Activated CD4-positive, alpha-beta T cell treated with anti-CD3 and anti-CD28 coated beads for 48 hours (primary cell): ENCODE measurements around the gene NCS1.

Source experiments
- DNase-seq: peaks from one replicate; pipeline ENCODE4 v3.0.0-alpha.2; 2020

The NCS1 gene

DNA sequence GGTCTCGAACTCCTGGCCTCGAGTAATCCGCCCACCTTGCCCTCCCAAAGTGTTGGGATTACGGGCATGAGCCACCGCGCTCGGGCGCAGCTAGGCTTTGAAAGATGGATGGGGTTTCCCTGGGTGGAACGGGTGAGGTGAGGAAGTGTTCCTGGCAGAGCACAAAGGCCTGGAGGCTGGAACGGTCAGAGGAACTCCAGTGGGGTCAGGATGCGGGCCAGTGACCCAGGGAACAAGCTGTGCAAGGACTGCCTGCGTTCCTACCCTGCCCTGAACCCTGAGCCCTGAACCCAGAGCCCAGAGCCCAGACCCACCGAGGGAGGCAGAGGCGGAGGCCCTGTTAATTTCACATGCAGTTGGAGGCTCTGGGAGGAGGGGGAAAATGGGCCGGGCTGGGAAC, 23.4 kb downstream of the NCS1 start:
- no peak for DNase-seq

DNA sequence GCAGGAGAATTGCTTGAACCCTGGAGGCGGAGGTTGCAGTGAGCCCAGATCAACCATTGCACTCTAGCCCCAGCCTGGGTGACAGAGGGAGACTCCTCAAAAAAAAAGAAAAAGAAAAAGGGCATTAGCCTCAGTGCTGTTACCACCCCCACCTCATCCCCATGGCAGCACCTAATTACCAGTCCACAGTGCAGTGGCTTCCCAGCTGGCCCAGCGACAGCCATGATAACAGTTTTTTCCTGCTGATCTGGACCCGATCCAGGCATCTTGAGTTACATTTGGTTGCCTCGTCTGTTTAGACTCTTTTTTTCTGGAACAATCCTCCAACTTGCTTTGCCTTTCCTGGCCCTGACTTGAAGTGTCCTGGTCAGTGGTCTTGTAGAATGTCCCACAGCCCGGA, 24.4 kb downstream of the NCS1 start:
- DNase-seq, result no peak

DNA sequence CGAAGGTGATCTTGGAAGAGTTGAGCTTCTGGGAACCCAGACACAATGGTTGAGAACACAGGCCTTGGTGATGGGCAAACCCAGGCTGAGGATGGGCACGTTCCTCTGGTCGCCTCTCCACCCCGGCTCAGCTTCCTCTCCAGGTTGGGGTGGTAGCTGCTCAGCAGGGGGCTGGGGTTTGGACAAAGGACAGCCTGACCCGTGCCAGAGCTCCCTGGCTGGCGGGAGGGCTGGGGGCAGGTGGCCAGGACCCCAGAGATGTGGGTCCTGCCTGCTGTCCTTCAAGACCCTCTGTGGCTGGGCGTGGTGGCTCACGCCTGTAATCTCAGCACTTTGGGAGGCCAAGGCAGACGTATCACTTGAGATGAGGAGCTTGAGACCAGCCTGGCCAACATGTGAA, 25.2 kb downstream of the NCS1 start:
- DNase-seq, result no peak

DNA sequence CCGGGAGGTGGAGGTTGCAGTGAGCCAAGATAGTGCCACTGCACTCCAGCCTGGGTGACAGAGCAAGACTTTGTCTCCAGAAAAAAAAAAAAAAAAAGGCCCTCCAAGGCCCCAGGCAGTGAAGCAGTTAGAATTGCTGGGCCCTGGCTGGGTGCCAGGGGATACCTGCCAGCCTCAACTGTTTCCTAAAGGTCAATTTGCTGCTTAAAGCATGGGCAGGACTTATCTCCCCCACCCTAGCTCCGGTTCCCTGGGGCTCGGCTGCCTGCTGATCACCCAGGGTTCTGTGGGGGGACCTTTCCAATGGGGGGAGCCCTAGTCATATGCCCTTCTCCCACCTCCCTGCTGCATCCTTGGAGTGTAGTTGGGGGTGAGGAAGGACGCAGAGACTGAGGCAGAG, 25.7 kb downstream of the NCS1 start:
- DNase-seq, result no peak

DNA sequence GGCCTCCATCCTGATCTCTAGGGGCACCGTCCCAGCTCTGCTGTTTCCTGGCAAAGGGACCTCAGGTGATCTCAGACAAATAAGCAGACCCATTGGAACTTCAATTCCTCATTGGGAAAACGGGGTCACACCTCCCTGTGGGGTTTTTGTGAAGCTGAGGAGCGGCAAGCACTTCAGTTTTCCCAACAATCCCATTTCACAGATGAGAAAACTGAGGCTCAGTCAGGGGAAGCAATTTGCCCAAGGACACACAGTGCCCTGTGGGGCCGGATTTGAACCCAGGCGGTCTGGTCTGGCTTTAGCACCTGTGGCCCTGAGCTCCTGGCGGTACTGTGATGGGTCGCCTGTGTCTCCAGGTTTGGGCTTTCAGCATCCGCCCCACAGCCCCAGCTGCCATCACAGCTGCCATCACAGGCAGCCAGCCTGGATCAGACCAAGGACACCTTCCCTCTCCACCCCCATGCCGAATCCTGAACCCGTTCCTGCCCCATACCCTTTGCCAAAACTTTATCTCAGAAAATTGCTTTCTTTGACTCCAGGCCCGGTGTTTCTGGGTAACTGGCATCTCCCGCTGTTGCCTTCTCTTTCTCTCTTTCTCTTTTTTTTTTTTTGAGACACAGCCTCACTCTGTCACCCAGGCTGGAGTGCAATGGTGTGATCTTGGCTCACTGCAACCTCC, 26.4 kb downstream of the NCS1 start:
- no peak for DNase-seq

DNA sequence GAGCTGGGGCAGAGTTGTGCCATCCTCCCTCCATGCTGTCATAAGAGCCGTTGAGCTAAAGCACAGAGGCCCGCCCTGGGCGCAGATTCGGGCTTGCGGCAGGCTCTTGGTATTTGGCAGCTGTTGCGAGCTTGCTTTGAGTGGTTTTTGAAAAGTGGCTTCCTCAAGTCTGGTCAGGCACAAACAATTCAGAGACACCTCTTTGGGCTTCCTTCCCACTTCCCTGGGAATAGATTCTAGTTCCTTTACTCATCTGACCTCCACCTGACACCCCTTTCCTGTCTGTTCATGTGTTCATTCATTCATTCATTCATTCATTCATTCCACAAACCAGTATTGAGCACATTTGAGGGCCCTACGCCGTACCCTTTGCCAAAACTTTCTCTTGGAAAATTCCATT, 27.4 kb downstream of the NCS1 start:
- DNase-seq, result no peak

DNA sequence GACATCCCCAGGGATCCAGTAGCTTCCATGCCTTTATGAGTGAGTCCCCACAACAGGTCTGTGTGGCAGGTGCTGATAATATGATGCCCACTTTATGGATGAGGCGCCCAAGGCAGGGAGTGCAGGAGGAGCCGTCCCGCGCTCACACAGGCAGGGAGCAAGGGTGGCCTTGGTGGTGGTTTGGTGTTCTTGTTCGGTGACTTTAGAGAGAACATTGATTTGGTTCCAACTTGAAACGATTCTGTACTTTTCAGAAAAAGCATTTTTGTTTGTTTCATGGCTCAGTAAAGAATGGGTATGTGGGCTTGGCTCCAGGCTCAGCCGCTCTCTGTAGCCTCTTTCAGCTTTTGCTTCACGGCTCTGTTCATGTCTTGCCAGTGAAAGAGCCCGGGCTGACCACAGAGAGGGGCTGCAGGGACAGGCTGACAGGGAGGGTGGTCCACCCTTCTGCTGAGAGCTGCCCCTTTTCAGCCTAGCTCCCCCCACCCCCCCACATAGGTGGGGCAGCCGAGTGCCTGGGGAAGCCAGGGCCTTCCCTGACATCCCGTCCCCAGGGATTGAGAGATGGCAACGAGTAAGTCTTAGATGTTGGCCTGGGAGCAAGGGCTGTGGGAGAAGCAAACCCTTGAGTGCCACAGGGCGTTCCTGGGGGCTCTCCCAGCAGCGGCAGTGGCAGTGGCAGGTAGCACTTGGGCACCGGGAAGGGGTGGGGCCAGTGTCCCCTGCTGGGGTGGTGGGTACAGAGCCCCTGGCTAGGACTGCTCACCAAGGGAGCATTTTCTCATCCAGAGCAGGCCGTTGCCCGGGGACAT, 28.0 kb downstream of the NCS1 start:
- no peak for DNase-seq

DNA sequence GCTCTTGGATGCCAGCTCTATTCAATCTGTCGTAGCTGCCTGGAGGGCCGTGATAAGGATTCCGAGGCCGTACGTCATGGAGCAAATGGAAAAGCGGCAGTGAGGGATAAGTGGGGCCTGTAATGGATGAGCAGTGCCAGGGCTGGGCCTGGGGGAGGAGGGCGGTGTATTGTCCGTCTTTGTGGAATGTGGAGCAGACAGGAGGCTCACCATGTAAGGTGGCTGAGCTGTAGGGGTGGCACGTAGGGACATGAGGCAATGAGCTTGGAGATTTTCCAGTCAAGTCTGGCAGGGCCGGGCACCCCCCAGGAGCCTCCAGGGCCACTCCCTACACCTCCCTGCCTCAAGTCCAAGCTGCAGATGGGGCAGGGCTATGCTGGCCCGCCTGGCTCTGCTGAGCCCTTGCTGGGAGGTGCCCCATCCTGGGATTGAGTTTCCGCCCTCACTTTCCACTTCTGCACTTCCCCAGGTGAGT, 29.2 kb downstream of the NCS1 start:
- DNase-seq, result no peak

DNA sequence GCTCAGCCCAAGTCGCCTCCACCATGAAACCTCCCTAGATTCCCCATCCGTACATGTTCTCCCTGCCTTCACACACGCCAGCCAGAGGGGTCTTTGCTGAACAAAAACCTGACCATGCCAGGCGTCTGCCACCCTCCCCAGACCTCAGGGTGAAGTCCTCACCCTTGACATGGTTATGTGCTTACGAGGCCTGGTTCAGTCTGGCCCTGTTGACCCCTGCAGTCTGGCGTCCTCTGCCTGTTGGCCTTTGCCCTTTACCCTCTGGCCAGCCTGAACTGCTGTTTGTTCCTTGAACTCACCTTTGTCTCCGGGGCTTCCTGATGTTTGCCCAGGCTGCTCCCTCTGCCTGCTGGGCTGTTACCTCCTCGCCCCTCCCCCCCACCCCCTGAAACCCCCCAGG, 29.8 kb downstream of the NCS1 start:
- no peak for DNase-seq

DNA sequence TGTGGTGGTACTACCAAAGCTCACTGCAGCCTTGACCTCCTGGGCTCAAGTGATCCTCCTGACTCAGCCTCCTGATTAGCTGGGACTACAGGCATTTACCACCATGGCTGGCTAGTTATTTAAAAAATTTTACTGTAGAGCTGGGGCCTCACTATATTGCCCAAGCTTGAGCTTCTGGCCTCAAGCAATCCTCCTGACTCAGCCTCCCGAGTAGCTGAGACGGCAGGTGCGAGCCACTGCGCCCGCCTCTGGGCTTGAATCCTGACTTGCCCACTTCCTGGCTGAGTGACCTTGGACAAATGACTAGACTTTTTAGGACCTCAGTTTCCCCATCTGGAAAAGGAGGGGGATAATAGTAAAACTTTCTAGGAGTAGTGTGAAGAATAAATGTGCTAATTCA, 32.1 kb downstream of the NCS1 start:
- DNase-seq, result no peak

DNA sequence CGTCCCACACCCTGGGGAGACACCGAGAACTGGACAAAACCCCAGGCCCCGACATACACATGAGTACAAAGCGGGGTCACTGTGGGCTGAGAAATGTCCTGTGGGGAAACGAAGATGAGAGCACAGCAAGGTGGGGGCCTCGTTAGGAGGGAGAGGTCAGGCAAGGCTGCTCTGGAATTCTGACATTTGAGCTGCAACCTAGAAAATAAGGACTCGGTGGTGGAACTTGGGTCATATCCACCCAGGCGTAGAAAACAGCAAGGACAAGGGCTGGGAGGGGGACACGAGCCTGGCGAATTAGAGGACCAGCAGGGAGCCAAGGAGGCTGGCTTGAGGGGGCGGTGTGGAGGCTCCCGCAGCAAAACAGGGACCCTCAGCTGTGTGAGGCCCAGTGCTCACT, 32.8 kb downstream of the NCS1 start:
- DNase-seq, result no peak

DNA sequence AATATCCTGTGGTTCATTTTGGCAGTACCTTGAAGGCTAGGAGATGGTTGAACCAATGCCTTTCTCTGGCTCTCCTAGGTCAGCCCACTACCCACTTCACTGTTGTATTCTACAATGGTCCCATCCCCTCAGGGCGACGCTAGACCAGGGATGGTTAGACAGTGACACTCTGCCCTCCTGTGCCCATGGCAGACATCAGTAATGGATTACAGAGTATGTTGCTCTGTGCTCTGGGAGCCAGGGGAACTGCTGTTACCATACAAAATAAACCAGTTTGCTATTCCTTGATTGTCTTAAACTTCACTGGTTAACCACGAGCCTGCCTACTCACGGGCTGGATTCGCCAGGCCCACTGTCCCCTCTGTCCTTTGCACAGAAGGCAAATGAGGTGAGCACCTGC, 33.7 kb downstream of the NCS1 start:
- no peak for DNase-seq

DNA sequence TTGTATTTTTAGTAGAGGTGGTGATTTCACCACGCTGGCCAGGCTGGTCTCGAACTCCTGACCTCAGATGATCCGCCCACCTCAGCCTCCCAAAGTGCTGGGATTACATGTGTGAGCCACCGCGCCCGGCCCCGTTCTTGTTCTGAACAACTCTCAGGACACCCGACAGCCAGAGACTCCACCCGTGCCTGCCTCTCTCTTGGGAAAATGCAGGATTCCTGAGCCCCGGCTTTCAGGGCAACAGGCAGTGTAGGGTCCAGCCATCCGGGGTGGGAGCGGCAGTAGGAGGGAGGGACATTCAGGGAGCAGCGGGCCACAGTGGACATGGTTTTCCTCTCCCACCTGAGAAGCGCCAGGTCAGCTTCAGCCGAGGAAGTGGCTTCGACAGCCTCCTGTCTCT, 34.4 kb downstream of the NCS1 start:
- DNase-seq, result no peak

DNA sequence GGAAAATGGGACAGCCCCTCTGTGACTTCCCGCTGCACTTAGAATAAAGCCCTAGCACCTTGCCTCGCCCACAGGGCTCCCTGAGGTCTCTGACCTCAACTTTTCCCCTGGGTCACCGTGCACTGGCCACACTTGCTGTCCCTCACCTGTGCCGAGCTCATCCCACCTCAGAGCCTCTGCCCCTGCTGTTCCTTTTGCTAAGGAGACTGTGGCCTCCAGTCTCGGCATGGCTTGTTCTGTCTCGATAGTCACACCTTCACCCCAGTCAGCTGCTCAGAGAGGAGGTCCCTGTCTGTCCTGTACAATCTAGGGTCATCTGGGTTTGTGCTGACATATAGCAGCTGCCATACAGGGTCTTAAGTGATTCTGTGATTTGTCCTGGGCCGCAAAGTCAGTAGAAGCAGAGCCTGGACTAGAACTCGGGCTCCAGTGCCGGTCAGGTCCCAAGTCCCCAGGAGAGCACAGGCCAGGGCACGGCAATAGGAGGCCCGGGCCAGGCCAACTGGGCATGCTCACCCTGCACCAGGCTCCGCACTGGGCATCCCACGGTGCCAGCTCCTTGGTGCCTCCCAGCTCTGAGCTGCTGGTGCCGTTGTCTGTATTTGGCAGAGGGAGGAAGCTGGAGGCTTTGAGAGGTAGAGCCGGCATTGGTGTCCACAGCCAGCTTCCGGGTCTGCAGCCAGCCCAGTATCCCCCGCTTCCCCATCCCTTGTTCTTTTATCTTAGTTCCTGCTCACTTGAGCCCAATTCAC, 35.2 kb downstream of the NCS1 start:
- DNase-seq, result no peak

DNA sequence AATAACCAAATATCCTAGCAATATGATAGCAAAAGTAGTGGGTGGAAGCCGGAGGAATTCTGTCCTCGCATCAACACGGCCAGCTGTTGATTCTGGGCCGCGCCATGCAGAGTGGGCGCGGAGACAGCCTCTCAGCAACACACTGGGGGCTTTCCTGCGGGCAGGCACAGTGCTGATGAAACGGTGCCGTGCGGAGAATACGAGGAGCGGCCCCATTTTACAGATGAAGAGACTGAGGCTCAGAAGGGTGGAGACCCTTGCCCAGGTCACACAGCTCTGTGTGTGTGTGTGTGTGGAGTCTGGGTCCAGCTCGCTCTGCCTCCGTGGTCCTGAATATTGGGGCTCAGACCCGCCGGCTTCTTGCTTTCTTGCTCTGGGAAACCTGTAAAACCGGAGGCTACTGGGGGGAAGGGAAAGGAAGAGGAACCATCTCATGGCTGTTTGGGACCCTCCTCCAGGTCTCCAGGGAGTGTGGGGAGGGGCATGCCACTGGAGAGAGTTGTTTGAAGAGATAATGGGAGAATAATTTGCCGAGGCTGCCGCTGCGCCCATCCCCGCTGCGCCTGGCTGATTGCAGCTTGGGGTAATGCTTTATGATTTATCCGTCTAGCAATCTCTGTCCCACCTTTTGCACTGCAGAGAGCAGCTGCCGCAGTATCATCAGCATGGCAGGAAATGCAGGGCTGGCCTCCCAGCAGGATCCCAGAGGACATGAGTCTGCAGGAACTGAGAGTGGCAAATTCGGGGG, 36.6 kb downstream of the NCS1 start:
- no peak for DNase-seq

DNA sequence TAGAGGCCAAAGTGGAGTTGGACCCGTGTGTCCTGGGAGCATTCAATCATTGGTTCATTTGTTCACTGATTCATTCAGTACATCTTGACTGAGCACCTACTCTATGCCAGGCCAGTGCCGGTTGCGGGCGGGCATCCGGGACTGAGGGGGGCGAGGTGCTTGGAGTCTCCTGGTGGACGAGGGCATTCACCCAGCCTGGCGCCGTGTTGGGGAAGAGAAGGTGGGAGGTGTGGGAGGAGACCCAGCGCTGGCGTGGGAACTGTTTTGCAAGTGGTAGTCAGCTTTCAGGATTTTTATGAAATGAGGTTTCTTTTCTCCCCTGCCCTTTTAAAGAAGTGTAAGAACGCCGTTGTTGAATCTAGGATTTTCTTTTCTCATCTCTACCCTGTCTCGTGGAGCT, 37.2 kb downstream of the NCS1 start:
- no peak for DNase-seq

DNA sequence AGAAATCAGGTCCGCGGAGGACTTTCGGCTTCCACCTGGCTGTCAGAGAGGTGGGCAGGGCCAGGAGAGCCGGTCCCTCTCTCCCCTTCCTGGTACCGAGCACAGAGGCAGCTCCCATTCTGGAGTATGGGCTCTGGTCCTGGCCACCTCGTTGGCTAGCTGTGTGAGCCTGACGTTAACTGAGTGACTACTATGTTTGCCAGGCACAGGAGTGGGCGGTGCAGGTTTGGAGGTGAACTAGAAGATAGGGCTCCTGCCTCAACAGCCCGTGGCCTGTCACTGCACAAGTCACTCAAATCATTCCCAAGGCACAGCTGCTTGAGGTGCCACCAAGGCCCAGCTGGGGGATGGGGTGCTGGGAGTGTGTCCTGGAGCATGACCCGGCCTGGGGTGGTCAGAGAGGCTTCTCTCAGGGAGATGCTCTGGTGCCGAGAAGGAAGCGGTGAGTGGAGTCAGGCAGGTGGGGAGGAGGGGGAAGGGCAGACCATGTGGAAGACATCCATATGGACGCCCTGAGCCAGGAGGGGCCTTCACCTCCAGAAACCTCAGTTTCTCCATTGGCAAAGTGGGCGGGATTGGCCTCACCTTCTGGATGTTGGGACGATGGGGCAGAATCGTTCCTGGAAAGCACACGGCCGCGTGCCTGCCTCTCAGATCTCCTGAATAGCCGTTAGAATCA, 39.5 kb downstream of the NCS1 start:
- no peak for DNase-seq

DNA sequence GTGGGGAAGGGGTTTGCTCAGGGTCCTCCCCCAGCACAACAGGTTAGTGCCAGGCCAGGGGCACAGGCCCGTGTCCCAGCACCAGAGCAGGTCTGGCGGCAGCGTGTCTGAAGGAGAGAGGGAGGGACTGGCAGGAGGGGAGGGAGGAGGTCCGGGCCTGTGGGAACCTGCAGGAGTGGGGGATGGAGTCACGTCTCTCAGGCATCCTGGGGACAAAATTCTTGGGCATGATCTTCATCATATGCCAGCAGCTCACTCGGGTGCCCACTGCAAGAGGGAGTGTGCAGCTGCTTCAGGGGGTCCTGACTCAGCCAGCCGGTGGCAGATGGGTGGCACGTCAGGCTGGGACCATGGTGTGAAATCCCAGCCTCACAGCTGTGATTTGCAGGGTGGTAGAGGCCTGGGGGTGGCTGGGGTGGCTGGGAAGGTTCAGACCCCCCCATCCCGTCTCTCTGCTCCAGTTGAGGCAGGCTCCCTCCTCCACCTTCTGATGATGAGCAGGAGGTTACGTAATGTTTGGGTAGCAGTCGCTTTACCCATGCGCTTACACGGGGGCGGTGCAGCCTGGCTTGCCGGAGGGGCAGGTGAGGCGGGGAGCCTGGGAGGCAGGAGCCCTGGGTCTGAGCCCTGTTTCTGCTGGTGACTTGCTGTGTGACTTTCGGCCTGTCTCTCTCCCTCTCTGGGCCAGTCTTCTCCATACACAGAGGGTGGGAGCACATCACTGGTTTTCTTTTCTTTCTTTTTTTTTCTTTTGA, 40.5 kb downstream of the NCS1 start:
- DNase-seq, result no peak

DNA sequence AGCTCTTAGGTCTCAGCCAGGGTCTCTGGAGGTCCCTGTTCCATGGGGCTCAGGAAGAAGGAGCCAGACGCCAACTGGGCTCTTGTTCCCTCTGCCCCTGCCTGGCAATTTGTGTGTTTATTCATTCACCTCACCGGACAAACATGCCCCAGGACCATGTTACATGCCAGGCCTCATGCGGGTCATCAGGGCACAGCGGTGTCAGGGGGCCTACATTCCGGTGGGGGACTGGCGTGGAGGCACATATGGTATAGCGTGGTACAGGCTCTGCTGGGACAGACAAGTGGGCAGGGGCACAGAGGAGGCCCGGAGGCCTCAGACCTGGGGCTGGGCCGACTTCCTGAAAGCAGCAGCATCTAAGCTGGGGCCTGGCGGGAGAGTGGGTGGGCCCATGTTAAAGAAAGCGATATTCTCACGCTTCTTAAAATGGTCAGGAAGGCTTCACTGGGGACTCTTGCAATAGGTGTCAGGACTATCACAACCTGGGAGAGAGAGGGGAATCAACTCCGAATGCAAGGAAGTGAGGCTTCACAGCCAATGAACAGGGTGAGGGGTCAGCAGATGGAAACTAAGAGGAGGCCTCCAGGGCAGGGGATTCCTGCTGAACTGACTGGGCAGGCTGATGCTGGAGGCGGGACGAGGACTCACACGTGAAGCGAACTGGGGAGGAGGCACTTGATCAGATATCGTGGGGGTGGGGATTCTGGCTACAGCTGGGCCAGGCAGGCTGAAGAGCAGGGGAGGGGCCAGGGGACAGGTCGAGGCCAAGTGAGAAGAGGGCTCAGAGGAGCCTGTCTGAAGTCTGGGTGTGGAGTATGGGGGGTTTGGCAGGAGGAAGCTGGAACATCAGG, 41.9 kb downstream of the NCS1 start:
- DNase-seq, result no peak

DNA sequence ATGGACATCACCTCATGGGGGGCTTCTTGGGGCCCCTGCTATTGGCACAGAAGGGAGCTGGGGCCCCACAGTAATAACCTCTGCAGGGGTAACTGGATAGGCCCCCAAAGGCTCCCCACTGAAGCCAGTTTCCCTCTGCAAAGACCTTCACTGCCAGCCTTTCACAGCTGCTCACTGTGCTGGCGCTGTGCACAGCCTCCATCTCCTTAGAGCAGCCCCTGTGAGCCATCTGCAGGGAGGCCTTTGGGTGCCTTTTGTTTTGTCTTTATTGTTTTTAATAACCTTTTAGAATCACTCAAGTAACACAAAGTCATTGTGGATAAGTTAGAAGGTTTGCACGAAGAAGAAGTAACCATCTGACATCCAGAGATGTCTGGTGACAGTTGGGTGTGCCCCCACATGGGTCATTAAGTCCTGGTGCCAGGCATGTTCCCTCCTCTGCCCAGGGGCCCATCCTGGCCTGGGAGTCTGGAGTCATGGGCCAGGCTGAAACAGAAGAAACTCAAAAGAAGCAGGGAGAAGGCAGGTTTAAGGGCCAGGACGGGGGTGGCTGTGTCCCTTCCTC, 42.7 kb downstream of the NCS1 start:
- DNase-seq, result no peak
